Stimulated activated CD8-positive, alpha-beta memory T cell treated with anti-CD3 and anti-CD28 coated beads, Interleukin-2, amount 100 ng/mL, for 48 hours (primary cell): Measurements from ENCODE around the gene KRTAP5-9.
"Not testable (repeated sequence)": the region's sequence is repeated elsewhere in the genome, so short reads cannot be mapped to it uniquely, and the experiment has no call there.

Experiments used
- DNase-seq, 2 donors: peaks; one replicate each; pipeline ENCODE4 v3.0.0-alpha.2; 2020; ENCODE audit warnings: low read depth in 2 of 2

The KRTAP5-9 gene

DNA sequence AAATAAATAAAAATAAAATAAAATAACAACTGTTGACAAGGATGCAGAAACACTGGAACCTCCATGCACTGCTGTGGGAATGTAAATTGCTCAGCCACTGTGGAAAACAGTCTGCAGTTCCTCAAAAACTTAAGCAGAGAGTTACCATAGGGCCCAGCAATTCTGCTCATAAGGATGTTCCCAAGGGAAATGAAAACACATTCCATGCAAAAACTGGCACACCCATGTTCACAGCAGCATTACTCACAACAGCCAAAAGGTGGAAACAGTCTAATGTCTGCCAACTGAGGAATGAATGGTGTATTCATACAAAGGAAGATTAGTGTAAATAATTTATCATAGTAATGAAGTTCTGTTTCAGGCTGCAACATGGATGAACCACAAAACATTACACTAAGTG, 13.9 kb downstream of the KRTAP5-9 start:
- DNase-seq, result no peak

DNA sequence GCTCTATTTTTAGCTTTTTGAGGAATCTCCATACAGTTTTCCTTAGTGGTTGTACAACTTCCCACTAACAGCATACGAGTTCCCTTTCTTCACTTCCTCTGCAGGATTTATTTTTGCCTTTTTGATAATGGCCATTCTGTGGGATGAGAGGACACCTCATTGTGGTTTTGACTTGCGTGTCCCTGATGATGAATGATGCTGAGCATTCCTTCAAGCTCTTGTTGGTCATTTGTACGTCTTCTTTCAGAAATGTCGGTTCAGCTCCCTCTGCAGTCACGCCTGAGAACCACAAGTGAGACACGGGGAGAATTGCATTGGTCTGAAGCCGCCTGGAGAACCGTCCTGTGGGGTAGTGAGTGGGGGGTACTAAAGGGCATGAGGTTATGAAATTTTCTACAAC, 15.2 kb downstream of the KRTAP5-9 start:
- DNase-seq, result no peak

DNA sequence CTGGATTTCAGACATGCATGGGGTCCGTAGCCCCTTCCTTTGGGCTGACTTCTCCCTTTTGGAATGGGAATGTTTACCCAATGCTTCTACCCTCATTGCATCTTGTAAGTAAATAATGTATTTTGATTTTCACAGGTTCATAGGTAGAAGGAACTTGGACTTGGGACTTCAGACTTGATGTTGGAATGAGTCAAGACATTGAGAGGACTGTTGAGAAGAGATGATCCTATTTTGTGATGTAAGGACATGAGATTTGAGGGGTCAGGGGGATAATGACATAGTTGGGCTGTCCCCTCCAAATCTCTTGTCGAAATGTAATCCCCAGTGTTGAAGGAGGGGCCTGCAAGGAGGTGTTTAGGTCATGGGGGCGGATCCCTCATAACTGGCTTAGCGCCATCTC, 16.2 kb downstream of the KRTAP5-9 start:
- DNase-seq, result no peak

DNA sequence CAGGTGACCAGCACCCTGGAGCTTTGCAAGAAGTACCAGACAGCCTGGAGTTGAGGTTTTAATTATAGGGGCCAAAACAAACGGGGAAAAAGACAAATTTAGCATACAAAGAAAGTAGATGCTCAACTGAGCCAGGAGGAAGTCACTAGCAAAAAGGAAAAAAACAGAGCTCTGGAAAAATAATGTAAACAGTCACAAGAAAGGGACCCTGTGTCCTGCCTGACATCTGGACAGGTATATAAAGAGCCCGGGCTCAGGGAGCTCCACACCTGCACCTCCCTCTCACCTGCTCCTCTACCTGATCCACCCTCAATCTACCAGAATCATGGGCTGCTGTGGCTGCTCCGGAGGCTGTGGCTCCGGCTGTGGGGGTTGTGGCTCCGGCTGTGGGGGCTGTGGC, 17.0 kb downstream of the KRTAP5-9 start, which contains the start of gene KRTAP5-10:
TSS of gene KRTAP5-10 (plus strand) at position 301 of the 400 bp plus-strand sequence. CDS start at position 326, 25 bp downstream.
- DNase-seq, result no peak

DNA sequence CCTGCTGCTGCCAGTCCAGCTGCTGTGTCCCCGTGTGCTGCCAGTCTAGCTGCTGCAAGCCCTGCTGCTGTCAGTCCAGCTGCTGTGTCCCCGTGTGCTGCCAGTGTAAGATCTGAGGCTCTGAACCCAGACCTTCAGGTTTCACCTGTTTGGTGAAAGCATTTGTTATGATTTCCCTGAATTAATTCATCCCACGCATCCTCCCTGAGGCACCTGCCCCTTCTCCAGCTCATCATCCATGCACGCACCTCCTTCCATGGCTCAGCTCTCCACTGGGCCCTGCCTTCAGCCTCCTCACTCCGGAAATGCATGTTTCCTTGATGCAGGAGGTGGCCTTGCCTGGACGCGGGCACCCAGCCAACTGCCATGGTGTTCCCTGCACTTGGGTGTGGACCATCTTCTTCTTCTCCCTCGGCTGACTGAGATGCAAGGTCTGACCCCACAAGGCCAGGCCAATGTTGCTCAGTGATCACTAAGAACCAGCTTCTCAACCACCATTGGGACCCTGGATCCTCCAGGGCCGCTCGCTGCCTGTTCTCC, 17.9 kb downstream of the KRTAP5-9 start:
- DNase-seq, result no peak

DNA sequence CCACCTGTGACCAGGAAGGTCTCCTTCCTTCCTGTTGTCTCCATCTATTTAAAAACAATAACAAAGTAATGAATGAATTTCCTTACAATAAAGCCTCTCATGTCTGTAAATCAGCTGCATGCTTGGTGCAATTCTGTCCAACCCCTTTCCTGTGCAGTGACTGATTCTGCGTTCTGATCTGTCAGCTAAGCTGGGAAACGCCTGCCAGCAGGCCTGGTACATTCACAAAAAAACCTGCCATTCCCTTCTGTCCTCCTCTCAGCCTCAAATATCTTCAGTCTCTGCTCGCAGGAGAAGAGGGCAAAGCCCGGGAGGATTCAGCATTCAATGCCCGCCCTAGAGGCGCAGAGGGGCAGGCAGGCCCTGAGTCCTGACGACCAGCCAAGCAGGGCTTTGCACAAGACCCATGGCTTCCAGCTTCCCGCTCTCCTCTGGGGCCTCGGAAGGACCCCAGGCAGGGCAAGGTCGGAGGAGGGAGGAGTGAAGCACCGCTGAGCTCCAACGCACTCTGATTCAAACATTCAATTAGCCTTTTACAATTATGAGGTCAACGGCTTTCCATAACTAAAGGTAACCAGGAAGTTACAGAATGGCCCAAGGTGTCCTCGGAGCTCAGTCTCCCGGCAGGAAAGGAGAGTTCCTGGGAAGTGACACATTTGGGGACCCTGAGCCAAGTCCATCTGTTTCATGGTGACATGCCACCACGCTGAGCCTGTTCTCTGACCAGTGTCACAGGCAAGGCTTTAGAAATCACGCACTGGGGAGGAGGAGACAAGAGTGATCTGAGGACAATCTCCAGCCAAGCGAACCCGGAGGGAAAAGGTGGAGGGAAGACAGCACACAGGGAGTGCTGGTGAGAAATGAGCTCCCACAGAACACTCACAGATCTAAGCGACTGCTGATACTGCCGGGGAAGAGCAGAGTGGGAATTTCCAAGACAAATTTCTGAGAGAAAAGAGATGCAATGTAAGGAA, 18.7 kb downstream of the KRTAP5-9 start:
- DNase-seq, result not testable (repeated sequence)

DNA sequence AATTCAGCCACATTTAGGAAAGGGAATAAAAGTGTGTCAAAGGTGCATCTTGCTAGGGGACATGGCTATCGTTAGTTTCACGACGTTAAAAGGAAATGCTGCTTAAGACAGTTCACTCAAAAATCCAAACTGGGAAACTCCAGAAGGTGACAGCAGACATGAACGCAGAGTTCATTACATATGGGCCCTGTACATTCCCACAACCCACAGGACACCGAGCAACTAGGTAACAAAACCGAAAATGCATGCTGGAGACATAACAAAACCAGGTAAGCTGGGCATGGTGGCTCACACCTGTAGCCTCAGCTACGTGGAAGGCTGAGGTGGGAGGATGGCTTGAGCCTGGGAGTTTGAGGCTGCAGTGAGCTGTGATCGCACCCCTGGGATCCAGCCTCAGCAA, 19.4 kb downstream of the KRTAP5-9 start:
- DNase-seq, result not testable (repeated sequence)

DNA sequence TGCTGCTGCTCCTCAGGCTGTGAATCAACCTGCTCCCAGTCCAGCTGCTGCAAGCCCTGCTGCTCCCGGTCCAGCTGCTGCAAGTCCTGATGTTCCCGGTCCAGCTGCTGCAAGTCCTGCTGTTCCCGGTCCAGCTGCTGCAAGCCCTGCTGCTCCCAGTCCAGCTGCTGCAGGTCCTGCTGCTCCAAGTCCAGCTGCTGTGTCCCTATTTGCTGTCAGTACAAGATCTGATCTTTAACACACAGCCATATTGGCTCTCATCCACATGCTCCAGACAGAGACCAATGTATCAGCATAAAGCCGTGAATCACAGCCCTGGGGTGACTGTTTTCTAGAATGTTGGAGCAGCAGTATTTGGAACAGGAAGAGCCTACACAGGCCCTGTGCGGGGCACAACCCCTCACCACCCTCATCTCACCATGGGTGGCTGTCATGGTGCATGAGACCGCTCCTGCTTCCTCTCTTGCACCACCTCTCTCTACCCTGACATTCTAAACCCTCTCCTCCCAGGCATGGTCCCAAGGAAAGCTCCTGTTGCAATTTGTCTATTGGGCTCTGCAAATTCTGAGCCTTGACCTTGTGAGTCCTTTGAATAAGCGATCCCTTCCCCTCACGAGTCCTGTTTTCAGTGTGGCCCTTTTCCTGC, 20.6 kb downstream of the KRTAP5-9 start:
- DNase-seq, result no peak

DNA sequence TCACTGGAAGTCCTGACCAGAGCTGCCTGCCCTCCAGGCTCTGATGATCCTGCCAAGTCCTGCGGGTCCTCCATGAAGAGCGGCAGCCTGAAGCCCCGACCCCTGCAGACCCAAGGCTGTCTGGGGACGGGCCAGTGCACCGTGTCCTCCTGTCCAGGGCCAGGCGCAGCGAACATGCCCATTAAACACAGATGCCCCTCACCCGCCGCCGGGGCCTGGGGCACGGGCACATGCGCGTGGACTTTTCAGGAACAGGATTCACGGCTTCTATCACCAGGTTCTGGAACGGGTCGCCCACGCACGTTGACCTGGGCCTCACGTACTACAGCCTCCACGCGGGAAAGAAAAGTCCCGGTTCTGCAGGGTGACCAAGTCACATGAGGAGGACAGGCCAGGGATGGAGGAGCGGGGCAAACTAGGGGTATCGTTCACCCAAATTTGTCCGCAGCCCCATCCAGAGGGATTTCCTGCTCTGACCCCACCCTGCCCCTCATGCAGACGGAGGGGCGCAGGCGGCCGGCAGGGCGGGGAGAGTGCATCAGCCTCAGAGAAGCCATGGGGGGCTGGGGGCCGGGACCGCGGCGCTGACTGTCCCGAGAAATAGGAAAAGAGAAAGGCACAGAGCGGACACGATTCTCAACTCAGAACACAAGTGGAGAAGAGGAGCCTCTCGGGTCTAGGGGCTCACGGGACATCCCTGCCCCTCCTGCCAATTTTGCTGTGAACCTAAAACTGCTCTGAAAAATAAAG, 23.1 kb downstream of the KRTAP5-9 start:
- not testable (repeated sequence) for DNase-seq

DNA sequence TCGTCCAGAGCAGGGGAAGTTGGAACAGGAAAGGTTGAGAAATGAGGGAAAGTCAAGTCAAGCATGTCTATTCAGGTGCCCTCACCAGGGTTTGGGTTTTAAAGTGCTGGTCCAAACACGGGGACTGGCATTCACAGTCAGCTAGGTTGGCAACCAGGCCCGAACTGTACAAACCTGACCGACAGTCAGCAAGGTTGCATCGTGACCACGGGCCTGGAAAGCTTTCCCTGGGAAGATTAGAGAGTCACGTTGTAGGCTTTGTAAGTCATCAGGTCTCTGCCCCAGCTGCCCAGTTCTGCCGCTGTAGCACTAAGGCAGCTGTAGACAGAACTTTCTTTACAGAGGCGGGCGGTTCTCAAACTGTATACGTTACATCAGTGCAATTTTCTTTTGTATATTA, 24.6 kb downstream of the KRTAP5-9 start:
- no peak for DNase-seq

DNA sequence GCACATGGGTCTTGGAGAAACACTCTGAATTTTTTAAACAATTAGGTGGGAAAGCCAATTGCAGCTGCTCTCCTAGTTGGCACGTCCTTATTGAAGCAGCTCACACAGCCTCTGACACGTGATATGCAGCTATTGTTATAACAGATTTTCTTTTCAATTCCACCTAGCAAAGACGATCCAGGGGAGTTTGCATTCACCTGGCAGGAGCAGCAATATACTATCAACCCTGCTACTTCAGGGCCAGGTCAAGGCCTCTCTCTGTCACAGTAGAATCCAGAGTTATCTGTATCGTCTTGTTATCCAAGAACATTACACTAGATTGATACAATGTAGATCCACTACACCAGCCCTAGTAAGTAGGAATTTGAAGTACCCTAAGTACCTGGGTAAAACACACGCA, 26.2 kb downstream of the KRTAP5-9 start:
- no peak for DNase-seq

DNA sequence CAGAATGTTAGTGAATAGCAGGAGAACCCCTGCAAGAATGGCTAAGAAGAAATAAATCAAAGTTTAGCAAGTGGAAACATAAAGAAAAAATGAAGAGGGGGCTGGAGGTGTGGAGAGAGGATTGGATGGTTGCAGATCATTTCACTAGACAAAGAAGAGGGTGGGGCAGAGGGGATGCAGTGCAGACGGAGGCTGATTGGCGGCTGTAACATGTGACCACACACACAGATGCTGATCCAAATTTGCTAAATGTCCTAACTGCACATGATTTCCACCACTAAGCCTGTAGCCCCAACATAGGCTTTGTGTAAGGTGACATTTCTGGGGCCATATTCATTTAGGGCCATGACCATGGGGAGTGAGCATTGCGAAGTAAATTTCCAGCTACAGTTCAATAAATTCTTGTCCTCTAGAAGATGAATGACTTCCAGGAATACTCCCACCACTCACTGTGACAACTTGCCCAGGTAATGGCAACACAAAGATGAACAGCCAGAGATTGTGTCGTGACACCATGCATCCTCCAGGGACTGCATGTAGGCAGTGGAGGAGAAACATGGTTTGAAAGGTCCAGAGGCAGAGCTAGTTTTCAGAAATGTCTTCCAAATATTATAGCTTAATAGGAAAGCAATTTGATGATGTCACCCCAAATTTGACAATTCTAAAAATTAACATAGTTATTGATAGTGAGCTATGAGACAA, 27.7 kb downstream of the KRTAP5-9 start:
- no peak for DNase-seq

DNA sequence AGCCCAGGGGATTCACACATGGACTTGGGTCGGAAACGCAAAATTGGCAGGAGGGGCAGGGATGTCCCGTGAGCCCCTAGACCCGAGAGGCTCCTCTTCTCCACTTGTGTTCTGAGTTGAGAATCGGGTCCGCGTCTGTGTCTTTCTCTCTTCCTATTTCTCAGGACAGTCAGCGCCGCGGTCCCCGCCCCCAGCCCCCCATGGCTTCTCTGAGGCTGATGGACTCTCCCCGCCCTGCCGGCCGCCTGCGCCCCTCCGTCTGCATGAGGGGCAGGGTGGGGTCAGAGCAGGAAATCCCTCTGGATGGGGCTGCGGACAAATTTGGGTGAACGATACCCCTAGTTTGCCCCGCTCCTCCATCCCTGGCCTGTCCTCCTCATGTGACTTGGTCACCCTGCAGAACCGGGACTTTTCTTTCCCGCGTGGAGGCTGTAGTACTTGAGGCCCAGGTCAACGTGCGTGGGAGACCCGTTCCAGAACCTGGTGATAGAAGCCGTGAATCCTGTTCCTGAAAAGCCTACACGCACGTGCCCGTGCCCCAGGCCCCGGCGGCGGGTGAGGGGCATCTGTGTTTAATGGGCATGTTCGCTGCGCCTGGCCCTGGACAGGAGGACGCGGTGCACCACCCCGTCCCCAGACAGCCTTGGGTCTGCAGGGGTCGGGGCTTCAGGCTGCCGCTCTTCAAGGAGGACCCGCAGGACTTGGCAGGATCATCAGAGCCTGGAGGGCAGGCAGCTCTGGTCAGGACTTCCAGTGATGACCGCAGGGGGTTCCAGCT, 28.7 kb downstream of the KRTAP5-9 start:
- not testable (repeated sequence) for DNase-seq

DNA sequence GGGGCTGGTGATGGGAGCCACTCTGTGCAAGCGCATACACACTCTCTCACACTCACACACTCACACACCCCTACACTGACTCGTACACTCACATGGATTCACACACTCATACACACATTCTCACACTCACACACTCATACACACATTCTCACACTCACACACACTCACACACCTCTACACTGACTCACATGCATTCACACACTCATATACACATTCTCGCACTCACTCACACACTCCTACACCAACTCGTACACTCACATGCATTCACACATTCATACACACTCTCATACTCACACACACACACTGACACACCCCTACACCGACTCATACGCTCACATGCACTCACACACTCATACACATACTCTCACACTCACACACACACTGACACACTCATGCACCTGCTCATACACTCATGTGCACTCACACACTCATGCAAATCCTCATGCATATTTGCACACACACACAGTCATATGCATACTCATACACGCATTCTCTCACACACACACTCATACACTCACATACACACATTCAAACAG, 29.3 kb downstream of the KRTAP5-9 start:
- no peak for DNase-seq

DNA sequence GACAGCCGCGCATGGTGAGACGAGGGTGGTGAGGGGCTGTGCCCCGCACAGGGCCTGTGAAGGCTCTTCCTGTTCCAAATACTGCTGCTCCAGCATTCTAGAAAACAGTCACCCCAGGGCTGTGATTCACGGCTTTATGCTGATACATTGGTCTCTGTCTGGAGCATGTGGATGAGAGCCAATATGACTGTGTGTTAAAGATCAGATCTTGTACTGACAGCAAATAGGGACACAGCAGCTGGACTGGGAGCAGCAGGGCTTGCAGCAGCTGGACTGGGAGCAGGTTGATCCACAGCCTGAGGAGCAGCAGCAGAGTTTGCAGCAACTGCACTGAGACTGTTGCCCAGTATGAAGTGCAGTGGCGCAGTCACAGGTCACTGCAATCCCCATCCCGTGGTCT, 31.3 kb downstream of the KRTAP5-9 start:
- not testable (repeated sequence) for DNase-seq

DNA sequence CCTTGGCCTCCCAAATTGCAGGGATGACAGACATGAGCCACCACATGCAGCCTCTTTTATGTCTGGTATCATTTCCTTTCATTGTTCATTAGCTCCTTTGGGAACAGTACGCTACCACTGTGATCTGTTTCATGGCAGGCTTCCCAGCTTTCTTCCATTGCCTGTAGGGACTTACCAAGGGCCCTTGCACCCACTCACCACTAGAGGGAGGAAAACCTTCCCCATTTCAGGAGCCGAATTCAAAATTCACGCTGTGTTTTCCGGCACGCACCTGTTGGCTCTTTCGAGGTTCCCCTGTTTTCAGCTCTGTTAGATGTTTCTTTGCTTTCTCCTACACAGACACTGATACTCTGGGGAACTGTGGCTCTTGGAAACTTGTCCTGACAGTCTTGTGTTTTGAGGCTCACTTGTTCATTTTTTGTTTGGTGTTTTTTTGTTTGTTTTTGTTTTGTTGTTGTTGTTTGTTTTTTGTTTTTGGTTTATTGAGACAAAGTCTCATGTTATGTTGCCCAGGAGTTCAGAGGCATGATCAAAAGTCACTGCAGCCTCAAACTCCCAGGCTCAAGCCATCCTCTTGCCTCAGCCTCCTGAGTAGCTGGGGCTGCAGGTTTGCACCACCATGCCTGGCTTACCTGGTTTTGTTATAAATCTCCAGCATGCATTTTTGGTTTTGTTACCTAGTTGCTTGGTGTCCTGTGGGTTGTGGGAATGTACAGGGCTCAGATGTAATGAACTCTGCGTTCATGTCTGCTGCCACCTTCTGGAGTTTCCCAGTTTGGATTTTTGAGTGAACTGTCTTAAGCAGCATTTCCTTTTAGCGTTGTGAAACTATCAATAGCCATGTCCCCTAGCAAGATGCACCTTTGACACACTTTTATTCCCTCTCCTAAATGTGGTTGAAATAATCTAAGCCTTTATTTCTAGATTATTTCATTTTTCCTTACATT, 32.1 kb downstream of the KRTAP5-9 start:
- peak in 1 of 2 donors; percentile 7 for DNase-seq

DNA sequence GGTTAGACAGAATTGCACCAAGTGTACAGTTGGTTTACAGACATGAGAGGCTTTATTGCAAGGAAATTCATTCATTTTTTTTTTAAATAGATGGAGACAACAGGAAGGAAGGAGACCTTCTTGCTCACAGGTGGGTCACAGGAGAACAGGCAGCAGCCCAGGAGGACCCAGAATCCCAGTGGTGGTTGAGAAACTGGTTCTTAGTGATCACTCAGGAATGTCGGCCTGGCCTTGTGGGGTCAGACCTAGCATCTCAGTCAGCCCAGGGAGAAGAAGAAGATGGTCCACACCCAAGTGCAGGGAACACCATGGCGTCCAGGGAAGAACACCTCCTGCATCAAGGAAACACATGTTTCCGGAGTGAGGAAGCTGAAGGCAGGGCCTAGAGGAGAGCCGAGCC, 33.6 kb downstream of the KRTAP5-9 start:
- DNase-seq, result no peak

DNA sequence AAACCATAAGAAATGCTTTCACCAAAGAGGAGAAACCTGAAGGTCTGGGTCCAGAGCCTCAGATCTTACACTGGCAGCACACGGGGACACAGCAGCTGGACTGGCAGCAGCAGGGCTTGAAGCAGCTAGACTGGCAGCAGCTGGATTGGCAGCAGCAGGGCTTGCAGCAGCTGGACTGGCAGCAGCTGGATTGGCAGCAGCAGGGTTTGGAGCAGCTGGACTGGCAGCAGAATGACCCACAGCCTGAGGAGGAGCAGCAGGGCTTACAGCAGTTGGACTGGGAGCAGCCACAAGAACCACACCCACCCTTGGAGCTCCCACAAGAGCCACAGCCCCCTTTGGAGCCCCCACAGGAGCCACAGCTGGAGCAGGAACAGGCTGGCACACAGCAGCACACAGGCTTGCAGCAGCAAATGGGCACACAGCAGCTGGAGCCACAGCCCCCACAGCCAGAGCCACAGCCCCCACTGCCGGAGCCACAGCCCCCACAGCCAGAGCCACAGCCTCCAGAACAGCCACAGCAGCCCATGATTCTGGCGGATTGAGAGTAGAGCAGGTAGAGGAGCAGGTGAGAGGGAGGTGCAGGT, 34.2 kb downstream of the KRTAP5-9 start, which contains the start of gene KRTAP5-11:
TSS of gene KRTAP5-11 (minus strand) at position 567 of the 587 bp plus-strand sequence. CDS start at position 529, 38 bp downstream.
- no peak for DNase-seq
